ENCODE results near the gene CD9. TPM values are rescaled to one million over a fixed set of nuclear protein-coding genes. Genes with fewer than 3 reads are reported as not detected.
A peak's percentile ranks its signal among the peaks of the same experiment; 100 is the strongest.

Gene CD9
- total RNA-seq, 4 donors from 2014 or later, result 349 to 416 (median 399) TPM

GRCh38 chr12:6235499-6235898 lies 35.3 kb downstream of the CD9 start:
- intact Hi-C loops (cut with DNase I), result no loop called here
- Histone ChIP-seq H3K4me3 (no peak overlapping the region), H3K9me3 (no peaks in the 10 kb centered on the region), H3K36me3 (peaks cover 39 to 79% (median 61%) of the 10 kb centered on the region in 4 donors), H3K27me3 (no peaks in the 10 kb centered on the region), H3K4me1 (peaks cover 52 to 58% (median 55%) of the 10 kb centered on the region in 4 donors), H3K27ac (replicated peaks in 1 of 4) (peak overlapping the region; percentile 94 to 100 (median 98))
- TF ChIP-seq CTCF (IDR thresholded peaks at IDR 0.05) (no peak), EP300 (IDR thresholded peaks at IDR 0.05) (no peak), POLR2AphosphoS5 (IDR thresholded peaks at IDR 0.05) (no peak), POLR2A (IDR thresholded peaks at IDR 0.05; ENCODE audit: low read depth) (no peak)
- WGBS, result 63% methylated on average over 9 of the region's 9 CpGs
- no peak for DNase-seq (ENCODE audit: extremely low spot score)

- intact Hi-C loops (cut with DNase I), result no loop called here
- no peak overlapping the region for H3K4me3 ChIP-seq
- peaks cover 39 to 79% (median 61%) of the 10 kb centered on the region in 4 donors for H3K36me3 ChIP-seq
- no peak for DNase-seq (ENCODE audit: extremely low spot score)
- peak overlapping the region; percentile 94 to 100 (median 98) for H3K27ac ChIP-seq (replicated peaks in 1 of 4)
- no peaks in the 10 kb centered on the region for H3K27me3 ChIP-seq
- no peak for TF ChIP-seq POLR2A (IDR thresholded peaks at IDR 0.05; ENCODE audit: low read depth)
- no peaks in the 10 kb centered on the region for H3K9me3 ChIP-seq
- peaks cover 48 to 57% (median 53%) of the 10 kb centered on the region in 4 donors for H3K4me1 ChIP-seq
- WGBS, result 84% methylated on average over 22 of the region's 22 CpGs
Measured at GRCh38 chr12:6235906-6236640, 35.9 kb downstream of the CD9 start.

GRCh38 chr12:6236641-6236940 lies 36.4 kb downstream of the CD9 start:
- intact Hi-C loops (cut with DNase I), result no loop called here
- Histone ChIP-seq H3K4me3 (no peak overlapping the region), H3K27me3 (no peaks in the 10 kb centered on the region), H3K4me1 (peaks cover 48 to 57% (median 53%) of the 10 kb centered on the region in 4 donors), H3K9me3 (no peaks in the 10 kb centered on the region), H3K36me3 (peaks cover 39 to 79% (median 61%) of the 10 kb centered on the region in 4 donors), H3K27ac (replicated peaks in 1 of 4) (peak overlapping the region; percentile 94 to 100 (median 98))
- no peak for DNase-seq (ENCODE audit: extremely low spot score)
- WGBS, result 88% methylated on average over 6 of the region's 6 CpGs
- TF ChIP-seq CTCF (IDR thresholded peaks at IDR 0.05) (no peak), POLR2AphosphoS5 (IDR thresholded peaks at IDR 0.05) (no peak), POLR2A (IDR thresholded peaks at IDR 0.05; ENCODE audit: low read depth) (no peak), EP300 (IDR thresholded peaks at IDR 0.05) (no peak)

GRCh38 chr12:6237830-6238229 lies 37.6 kb downstream of the CD9 start:
- H3K9me3 ChIP-seq, result no peaks in the 10 kb centered on the region
- intact Hi-C loops (cut with DNase I), result no loop called here
- TF ChIP-seq EP300 (IDR thresholded peaks at IDR 0.05), result no peak
- no peak for TF ChIP-seq POLR2A (IDR thresholded peaks at IDR 0.05; ENCODE audit: low read depth)
- no peaks in the 10 kb centered on the region for H3K27me3 ChIP-seq
- H3K4me1 ChIP-seq, result peaks cover 41 to 49% (median 46%) of the 10 kb centered on the region in 4 donors
- H3K36me3 ChIP-seq, result peaks cover 39 to 73% (median 57%) of the 10 kb centered on the region in 4 donors
- 96% methylated on average over 1 of the region's 1 CpG for WGBS
- no peak overlapping the region for H3K27ac ChIP-seq (replicated peaks in 1 of 4)
- H3K4me3 ChIP-seq, result no peak overlapping the region
- no peak for DNase-seq (ENCODE audit: extremely low spot score)

- Histone ChIP-seq H3K27me3 (no peaks in the 10 kb centered on the region), H3K27ac (replicated peaks in 1 of 4) (no peak overlapping the region), H3K4me1 (peaks cover 31 to 38% (median 35%) of the 10 kb centered on the region in 4 donors), H3K4me3 (no peak overlapping the region), H3K9me3 (no peaks in the 10 kb centered on the region), H3K36me3 (peaks cover 39 to 63% (median 53%) of the 10 kb centered on the region in 4 donors)
- 88% methylated on average over 3 of the region's 3 CpGs for WGBS
- no peak for DNase-seq (ENCODE audit: extremely low spot score)
- intact Hi-C loops (cut with DNase I), result no loop called here
- TF ChIP-seq POLR2AphosphoS5 (IDR thresholded peaks at IDR 0.05) (no peak), EP300 (IDR thresholded peaks at IDR 0.05) (no peak), CTCF (IDR thresholded peaks at IDR 0.05) (no peak), POLR2A (IDR thresholded peaks at IDR 0.05; ENCODE audit: low read depth) (no peak)
Measured at GRCh38 chr12:6238875-6239274, 38.7 kb downstream of the CD9 start.

Measured in esophagus muscularis mucosa (tissue), 4 donors.